Upper lobe of right lung (tissue), 1 donor: ENCODE measurements around the gene CCNY. TPM values are rescaled to one million over a fixed set of nuclear protein-coding genes. Genes with fewer than 3 reads are reported as not detected.

Experiments
- ATAC-seq: fragments of 200-7000 bp; cut with Tn5 transposase; one replicate; pipeline ENCODE4 v1.9.1; 2020; ENCODE audit warnings: mild to moderate bottlenecking, moderate library complexity
- DNase-seq: peaks from one replicate; pipeline ENCODE4 v3.0.0-alpha.2; 2020
- H3K27ac ChIP-seq: fragments of 200-600 bp; one replicate; pipeline ENCODE4 v1.8.0; 2022
- H3K27me3 ChIP-seq: fragments of 200-600 bp; one replicate; pipeline ENCODE4 v1.8.0; 2022; ENCODE audit warnings: mild to moderate bottlenecking
- H3K36me3 ChIP-seq: fragments of 200-600 bp; one replicate; pipeline ENCODE4 v1.8.0; 2022
- H3K4me1 ChIP-seq: fragments of 200-600 bp; one replicate; pipeline ENCODE4 v1.8.0; 2022
- H3K4me3 ChIP-seq: fragments of 200-600 bp; one replicate; pipeline ENCODE4 v1.8.0; 2022; ENCODE audit warnings: mild to moderate bottlenecking
- H3K9me3 ChIP-seq: fragments of 200-600 bp; one replicate; pipeline ENCODE4 v1.8.0; 2022
- CTCF ChIP-seq: fragments of 200-600 bp; IDR thresholded peaks from one replicate; pipeline ENCODE4 v1.8.0; 2022; ENCODE audit warnings: antibody characterized with exemption
- intact Hi-C: fragments of 100-400 bp; cut with DNase I; formaldehyde crosslinking; loops from one replicate; pipeline ENCODE4 v1.11.0; 2022
- total RNA-seq: library from RNA; stranded (reverse); fragmentation: NEBNext Ultra II Directional; extraction: Animal tissue kit (Norgen Biotek cat#: 25700); gene quantifications from one replicate; pipeline ENCODE4 v1.2.1, GENCODE V29; 2021
- donor health status: DM: no; HTN: yes; CAD: no; lungs with severe emphysema.

The CCNY gene
- total RNA-seq, 1 donor from 2014 or later, result 85.4 TPM

GRCh38 chr10:35327790-35328403, 8.4 kb upstream of the CCNY start:
- ATAC-seq (no peak), DNase-seq (no peak)
- Histone ChIP-seq H3K36me3 (no peaks in the 10 kb centered on the region), H3K9me3 (no peaks in the 10 kb centered on the region), H3K27me3 (no peaks in the 10 kb centered on the region), H3K4me3 (no peak overlapping the region), H3K4me1 (no peaks in the 10 kb centered on the region), H3K27ac (no peak overlapping the region)
- intact Hi-C loops, result no loop called here
- TF ChIP-seq CTCF, result no peak

DNA sequence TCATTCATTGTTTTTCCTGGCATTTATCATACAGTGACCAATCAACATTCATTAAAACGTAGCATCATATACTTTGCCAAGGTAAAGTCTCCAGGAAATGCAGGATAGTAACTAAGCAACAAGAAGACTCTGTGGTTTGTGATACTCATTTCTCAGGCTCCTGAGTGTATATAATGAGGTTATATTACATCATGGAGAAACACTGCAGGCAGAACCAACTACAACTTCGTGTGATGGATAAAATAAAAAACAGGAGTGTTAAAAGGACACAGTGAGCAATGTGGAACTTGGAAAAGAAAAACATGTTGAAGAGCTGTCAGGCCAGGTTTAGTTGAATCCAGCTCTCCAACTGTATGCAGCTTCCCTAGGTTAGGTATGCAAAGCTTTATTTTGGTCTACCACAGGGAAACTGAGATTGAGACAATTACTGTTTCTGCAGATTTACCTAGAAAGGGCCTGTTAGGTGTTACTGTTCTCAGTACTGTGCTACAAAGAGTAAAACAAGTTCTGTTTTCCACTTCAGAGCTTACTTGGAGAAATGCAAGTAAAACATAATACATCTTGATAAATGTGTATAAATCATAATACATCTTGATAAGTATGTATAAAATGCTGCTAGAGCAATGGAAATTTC, 7.8 kb upstream of the CCNY start:
- H3K9me3 ChIP-seq, result no peaks in the 10 kb centered on the region
- H3K27ac ChIP-seq, result no peak overlapping the region
- ATAC-seq (no peak), DNase-seq (no peak)
- intact Hi-C loops, result no loop called here
- no peaks in the 10 kb centered on the region for H3K4me1 ChIP-seq
- no peaks in the 10 kb centered on the region for H3K27me3 ChIP-seq
- no peaks in the 10 kb centered on the region for H3K36me3 ChIP-seq
- TF ChIP-seq CTCF, result no peak
- no peak overlapping the region for H3K4me3 ChIP-seq

GRCh38 chr10:35329520-35329919, 6.8 kb upstream of the CCNY start:
- ATAC-seq, result no peak
- H3K27ac ChIP-seq, result no peak overlapping the region
- no peak overlapping the region for H3K4me3 ChIP-seq
- DNase-seq, result no peak
- intact Hi-C loops, result no loop called here
- H3K9me3 ChIP-seq, result no peaks in the 10 kb centered on the region
- peaks cover 6% of the 10 kb centered on the region for H3K4me1 ChIP-seq
- TF ChIP-seq CTCF, result no peak
- H3K36me3 ChIP-seq, result no peaks in the 10 kb centered on the region
- no peaks in the 10 kb centered on the region for H3K27me3 ChIP-seq

- no peaks in the 10 kb centered on the region for H3K27me3 ChIP-seq
- no peaks in the 10 kb centered on the region for H3K36me3 ChIP-seq
- no peaks in the 10 kb centered on the region for H3K9me3 ChIP-seq
- DNase-seq, result no peak
- peak overlapping the region; percentile 25 for H3K27ac ChIP-seq
- intact Hi-C loops, result no loop called here
- no peak for TF ChIP-seq CTCF
- H3K4me1 ChIP-seq, result peaks cover 16% of the 10 kb centered on the region
- ATAC-seq, result peak; percentile 54
- no peak overlapping the region for H3K4me3 ChIP-seq
These were observed 4.2 kb upstream of the CCNY start for GRCh38 chr10:35331894-35332640.

GRCh38 chr10:35334297-35334696, 2.0 kb upstream of the CCNY start:
- intact Hi-C loops, result no loop called here
- H3K27ac ChIP-seq, result no peak overlapping the region
- H3K36me3 ChIP-seq, result no peaks in the 10 kb centered on the region
- DNase-seq (no peak), ATAC-seq (no peak)
- no peaks in the 10 kb centered on the region for H3K9me3 ChIP-seq
- no peak for TF ChIP-seq CTCF
- no peak overlapping the region for H3K4me3 ChIP-seq
- peaks cover 34% of the 10 kb centered on the region for H3K4me1 ChIP-seq
- H3K27me3 ChIP-seq, result no peaks in the 10 kb centered on the region
